SK-N-SH (cell line): ENCODE measurements around the gene SMARCA2. TPM values are rescaled to one million over a fixed set of nuclear protein-coding genes. Genes with fewer than 3 reads are reported as not detected.

Experiments used
- CTCF ChIA-PET: fragments of 300-600, 350-600 bp; formaldehyde crosslinking; extraction: SDS; loops from one replicate; lab custom pipeline; 2021; lab: Yijun Ruan, JAX
- POLR2A ChIA-PET: fragments of 350-600 bp; sonication (Branson Sonifier 250); formaldehyde crosslinking; extraction: SDS; loops from one replicate; lab custom pipeline; 2020; ENCODE audit warnings: antibody characterized with exemption, inconsistent platforms; lab: Yijun Ruan, JAX
- DNase-seq: peaks from one replicate; pipeline ENCODE4 v3.0.0; 2012
- H2AFZ ChIP-seq: fragments of 200-600 bp; sonication (generic); 2 replicates; pipeline ENCODE4 v1.8.1; 2016; ENCODE audit warnings: antibody characterized with exemption, mild to moderate bottlenecking, low read depth
- H3F3A ChIP-seq: fragments of 200-600 bp; sonication (generic); replicated peaks from 2 replicates; pipeline ENCODE3; 2016; ENCODE audit warnings: antibody characterized with exemption, mild to moderate bottlenecking; ENCODE audit not compliant: insufficient read depth
- H3K27ac ChIP-seq, 2 experiments: fragments of 200-500 bp in 1 of 2; fragments of 200-600 bp in 1 of 2; sonication (Bioruptor generic) in 1 of 2; sonication (generic), shearing (Covaris generic) in 1 of 2; 2 replicates each; pipeline versions ENCODE4 v1.5.1 to v1.6.1; 2014 to 2016; ENCODE audit warnings: low read depth in 2 of 2, inconsistent platforms in 1 of 2, low read length in 1 of 2, mild to moderate bottlenecking in 1 of 2, mixed read lengths in 1 of 2
- H3K27me3 ChIP-seq: fragments of 200-600 bp; sonication (generic), shearing (Covaris generic); 2 replicates; pipeline ENCODE4 v1.6.1; 2016; ENCODE audit warnings: mixed run types; ENCODE audit not compliant: insufficient read depth
- H3K36me3 ChIP-seq, 2 experiments: fragments of 200-500 bp in 1 of 2; fragments of 200-600 bp in 1 of 2; sonication (Bioruptor generic) in 1 of 2; sonication (generic) in 1 of 2; replicated peaks in 1 of 2; 2 replicates each; pipeline versions ENCODE3 to v1.5.1; 2014 to 2016; ENCODE audit warnings: low read length in 1 of 2, mild to moderate bottlenecking in 1 of 2; ENCODE audit not compliant: insufficient read depth in 2 of 2, control insufficient read depth in 1 of 2
- H3K4me1 ChIP-seq, 2 experiments: fragments of 200-500 bp in 1 of 2; fragments of 200-600 bp in 1 of 2; sonication (Bioruptor generic) in 1 of 2; sonication (generic), shearing (Covaris generic) in 1 of 2; 2 replicates each; pipeline versions ENCODE4 v1.5.1 to v1.6.1; 2014 to 2016; ENCODE audit warnings: low read depth in 1 of 2, low read length in 1 of 2, mixed run types in 1 of 2; ENCODE audit not compliant: insufficient read depth in 2 of 2, control insufficient read depth in 1 of 2
- H3K4me2 ChIP-seq: fragments of 200-600 bp; sonication (generic), shearing (Covaris generic); 2 replicates; pipeline ENCODE4 v1.6.1; 2017; ENCODE audit warnings: mixed run types
- H3K4me3 ChIP-seq, 2 experiments: fragments of 200-500 bp in 1 of 2; fragments of 200-600 bp in 1 of 2; sonication (Bioruptor generic) in 1 of 2; sonication (generic), shearing (Covaris generic) in 1 of 2; 2 replicates each; pipeline versions ENCODE4 v1.5.1 to v1.8.1; 2014 to 2016; ENCODE audit warnings: low read depth in 2 of 2, inconsistent platforms in 1 of 2, low read length in 1 of 2, mild to moderate bottlenecking in 1 of 2, mixed read lengths in 1 of 2, moderate library complexity in 1 of 2
- H3K79me2 ChIP-seq: fragments of 200-600 bp; sonication (generic); 2 replicates; pipeline ENCODE4 v1.8.1; 2017; ENCODE audit warnings: mild to moderate bottlenecking; ENCODE audit not compliant: insufficient read depth
- H3K9ac ChIP-seq: fragments of 200-600 bp; sonication (generic); 2 replicates; pipeline ENCODE4 v1.6.1; 2017; ENCODE audit warnings: mixed run types
- H3K9me2 ChIP-seq: fragments of 200-600 bp; sonication (generic); 2 replicates; pipeline ENCODE4 v1.6.1; 2017; ENCODE audit warnings: mixed run types
- H3K9me3 ChIP-seq: fragments of 200-600 bp; sonication (generic); 2 replicates; pipeline ENCODE4 v1.6.1; 2017; ENCODE audit warnings: mixed run types, mild to moderate bottlenecking, moderate library complexity
- H4K20me1 ChIP-seq: fragments of 200-600 bp; sonication (generic); 2 replicates; pipeline ENCODE4 v1.6.1; 2017; ENCODE audit warnings: mild to moderate bottlenecking, mixed run types; ENCODE audit not compliant: insufficient read depth
- FOXJ3 ChIP-seq: sonication (generic); formaldehyde crosslinking; IDR thresholded peaks from 2 replicates; pipeline ENCODE4 v1.5.1; 2020; ENCODE audit warnings: mild to moderate bottlenecking, missing genetic modification reagents
- FOXM1 ChIP-seq: IDR thresholded peaks from 2 replicates; pipeline ENCODE4 v1.4.0; 2012; ENCODE audit warnings: low read depth, mild to moderate bottlenecking
- GABPA ChIP-seq: IDR thresholded peaks from 2 replicates; pipeline ENCODE4 v1.4.0; 2012; ENCODE audit warnings: low read depth, mild to moderate bottlenecking
- MEF2A ChIP-seq: IDR thresholded peaks from 2 replicates; pipeline ENCODE4 v1.4.0; 2012; ENCODE audit warnings: low read depth, borderline replicate concordance
- MXI1 ChIP-seq: IDR thresholded peaks from 2 replicates; pipeline ENCODE4 v1.6.1; 2012; ENCODE audit warnings: mild to moderate bottlenecking, low read depth, low read length, improper control_type of control experiment
- NFIC ChIP-seq: IDR thresholded peaks from 2 replicates; pipeline ENCODE4 v1.4.0; 2012; ENCODE audit warnings: borderline replicate concordance
- NRF1 ChIP-seq: IDR thresholded peaks from 2 replicates; pipeline ENCODE4 v1.6.1; 2012; ENCODE audit warnings: low read depth, mild to moderate bottlenecking, low read length
- POLR2AphosphoS5 ChIP-seq: IDR thresholded peaks from 2 replicates; pipeline ENCODE4 v1.6.1; 2012; ENCODE audit warnings: low read depth, low read length
- RCOR1 ChIP-seq: fragments of 150-350 bp; IDR thresholded peaks from 2 replicates; pipeline ENCODE4 v1.6.1; 2017; ENCODE audit warnings: antibody characterized with exemption, low read length
- RFX5 ChIP-seq: IDR thresholded peaks from 2 replicates; pipeline ENCODE4 v1.6.1; 2012; ENCODE audit warnings: mild to moderate bottlenecking, improper control_type of control experiment, low read length
- RXRA ChIP-seq: IDR thresholded peaks from 2 replicates; pipeline ENCODE4 v1.4.0; 2012; ENCODE audit warnings: low read depth, mild to moderate bottlenecking, borderline replicate concordance
- SIN3A ChIP-seq: IDR thresholded peaks from 2 replicates; pipeline ENCODE4 v1.6.1; 2012; ENCODE audit warnings: low read depth, mild to moderate bottlenecking, low read length, moderate library complexity, borderline replicate concordance
- SMC3 ChIP-seq: IDR thresholded peaks from 2 replicates; pipeline ENCODE4 v1.6.1; 2012; ENCODE audit warnings: low read depth, low read length, improper control_type of control experiment
- YY1 ChIP-seq: IDR thresholded peaks from 2 replicates; pipeline ENCODE4 v1.4.0; 2012; ENCODE audit warnings: low read depth, mild to moderate bottlenecking
- WGBS: methylation state at CpG from one replicate; pipeline ENCODE4 v1.1.6; 2017; ENCODE audit warnings: low lambda C conversion rate; 5-methylcytosine and 5-hydroxymethylcytosine counted together
- polyA plus RNA-seq, 3 experiments: library from polyadenylated mRNA; depleted of rRNA; stranded (reverse); fragments of >200 nt; gene quantifications; 2 replicates each; pipeline ENCODE4 v1.2.3, GENCODE V29; 2012
- TF ChIP-seq, protein P1 (sequence below): IDR thresholded peaks from 2 replicates; pipeline ENCODE4 v1.6.1; 2012; ENCODE audit warnings: mild to moderate bottlenecking, low read depth, low read length, moderate library complexity
- TF ChIP-seq, protein P2 (sequence below): fragments of 150-350 bp; IDR thresholded peaks from 2 replicates; pipeline ENCODE4 v1.6.1; 2017; ENCODE audit warnings: antibody characterized with exemption, low read length, low read depth, borderline replicate concordance

Gene SMARCA2
- polyA plus RNA-seq, 1 of the 3 experiments (the other 2 are of a cell fraction), result 17.4 TPM

- POLR2A ChIA-PET, result no interaction called here
- TF ChIP-seq SIN3A (no peak), FOXM1 (no peak)
- TF ChIP-seq, all 33 proteins: peak for 0
- no peak overlapping the region for H3K4me2 ChIP-seq
- DNase-seq, result no peak
- no peaks in the 10 kb centered on the region for H3K27me3 ChIP-seq
- no peak overlapping the region for H3K4me3 ChIP-seq
- CTCF ChIA-PET, result interaction anchor here (1.2 kb wide), 1 partner anchor 733 kb away, joined by 3 read pairs; no protein-coding TSS in a partner anchor
- peaks cover 4 to 11% of the 10 kb centered on the region in 2 experiments for H3K36me3 ChIP-seq
- no peaks in the 10 kb centered on the region for H3K9me3 ChIP-seq
- H3K79me2 ChIP-seq, result no peaks in the 10 kb centered on the region
- peaks cover 4 to 6% of the 10 kb centered on the region in 2 experiments; a peak in 3 of 4 replicates for H3K4me1 ChIP-seq
- H3K9ac ChIP-seq, result no peak overlapping the region
- no peaks in the 10 kb centered on the region for H3K9me2 ChIP-seq
- no peak overlapping the region for H2AFZ ChIP-seq
- no peak overlapping the region for H3K27ac ChIP-seq
- WGBS, result 100% methylated on average over 1 of the region's 1 CpG
- no peaks in the 10 kb centered on the region for H3F3A ChIP-seq
- H4K20me1 ChIP-seq, result no peaks in the 10 kb centered on the region
Observed at GRCh38 chr9:2127486-2127885, 112.3 kb downstream of the SMARCA2 start.

DNA sequence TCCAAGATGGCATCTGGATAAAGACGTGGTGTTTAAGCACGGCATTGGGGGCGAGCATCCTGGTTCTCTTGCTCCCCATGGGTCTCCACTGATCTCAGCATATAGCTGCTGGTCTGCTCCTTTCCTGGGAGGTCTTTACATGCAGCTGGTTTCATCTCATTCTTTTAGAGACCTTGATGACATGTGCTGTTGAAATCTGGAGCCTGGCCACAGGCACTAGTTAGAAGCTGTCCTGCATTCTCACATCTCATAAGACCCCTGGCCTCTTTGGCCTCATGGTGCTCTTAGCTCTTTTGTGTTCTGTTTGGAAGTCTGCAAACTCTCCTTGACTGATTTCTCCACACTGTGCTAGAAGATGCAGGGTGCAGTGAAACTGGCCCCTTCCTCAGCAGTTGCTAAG, 113.0 kb downstream of the SMARCA2 start:
- TF ChIP-seq SIN3A (no peak), MXI1 (no peak), GABPA (no peak), NRF1 (no peak), SMC3 (no peak), POLR2AphosphoS5 (no peak), RCOR1 (no peak), YY1 (no peak), RXRA (no peak), RFX5 (no peak), NFIC (no peak), FOXJ3 (CRISPR knock-in tag) (no peak), FOXM1 (no peak), MEF2A (no peak)
- TF ChIP-seq, protein P1, sequence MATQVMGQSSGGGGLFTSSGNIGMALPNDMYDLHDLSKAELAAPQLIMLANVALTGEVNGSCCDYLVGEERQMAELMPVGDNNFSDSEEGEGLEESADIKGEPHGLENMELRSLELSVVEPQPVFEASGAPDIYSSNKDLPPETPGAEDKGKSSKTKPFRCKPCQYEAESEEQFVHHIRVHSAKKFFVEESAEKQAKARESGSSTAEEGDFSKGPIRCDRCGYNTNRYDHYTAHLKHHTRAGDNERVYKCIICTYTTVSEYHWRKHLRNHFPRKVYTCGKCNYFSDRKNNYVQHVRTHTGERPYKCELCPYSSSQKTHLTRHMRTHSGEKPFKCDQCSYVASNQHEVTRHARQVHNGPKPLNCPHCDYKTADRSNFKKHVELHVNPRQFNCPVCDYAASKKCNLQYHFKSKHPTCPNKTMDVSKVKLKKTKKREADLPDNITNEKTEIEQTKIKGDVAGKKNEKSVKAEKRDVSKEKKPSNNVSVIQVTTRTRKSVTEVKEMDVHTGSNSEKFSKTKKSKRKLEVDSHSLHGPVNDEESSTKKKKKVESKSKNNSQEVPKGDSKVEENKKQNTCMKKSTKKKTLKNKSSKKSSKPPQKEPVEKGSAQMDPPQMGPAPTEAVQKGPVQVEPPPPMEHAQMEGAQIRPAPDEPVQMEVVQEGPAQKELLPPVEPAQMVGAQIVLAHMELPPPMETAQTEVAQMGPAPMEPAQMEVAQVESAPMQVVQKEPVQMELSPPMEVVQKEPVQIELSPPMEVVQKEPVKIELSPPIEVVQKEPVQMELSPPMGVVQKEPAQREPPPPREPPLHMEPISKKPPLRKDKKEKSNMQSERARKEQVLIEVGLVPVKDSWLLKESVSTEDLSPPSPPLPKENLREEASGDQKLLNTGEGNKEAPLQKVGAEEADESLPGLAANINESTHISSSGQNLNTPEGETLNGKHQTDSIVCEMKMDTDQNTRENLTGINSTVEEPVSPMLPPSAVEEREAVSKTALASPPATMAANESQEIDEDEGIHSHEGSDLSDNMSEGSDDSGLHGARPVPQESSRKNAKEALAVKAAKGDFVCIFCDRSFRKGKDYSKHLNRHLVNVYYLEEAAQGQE, result no peak
- TF ChIP-seq, protein P2, sequence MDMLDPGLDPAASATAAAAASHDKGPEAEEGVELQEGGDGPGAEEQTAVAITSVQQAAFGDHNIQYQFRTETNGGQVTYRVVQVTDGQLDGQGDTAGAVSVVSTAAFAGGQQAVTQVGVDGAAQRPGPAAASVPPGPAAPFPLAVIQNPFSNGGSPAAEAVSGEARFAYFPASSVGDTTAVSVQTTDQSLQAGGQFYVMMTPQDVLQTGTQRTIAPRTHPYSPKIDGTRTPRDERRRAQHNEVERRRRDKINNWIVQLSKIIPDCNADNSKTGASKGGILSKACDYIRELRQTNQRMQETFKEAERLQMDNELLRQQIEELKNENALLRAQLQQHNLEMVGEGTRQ, result no peak
- DNase-seq, result no peak
- H3K9me2 ChIP-seq, result no peaks in the 10 kb centered on the region
- H3K9ac ChIP-seq, result no peak overlapping the region
- no peak overlapping the region for H3K4me2 ChIP-seq
- H3K36me3 ChIP-seq, result peaks cover 0 to 4% of the 10 kb centered on the region in 2 experiments
- H3K4me3 ChIP-seq, result no peak overlapping the region
- no peaks in the 10 kb centered on the region; the same call in 1 of the 2 replicates for H3K9me3 ChIP-seq
- H3F3A ChIP-seq, result no peaks in the 10 kb centered on the region
- ChIA-PET POLR2A (no interaction called here), CTCF (interaction anchor here (1.2 kb wide), 1 partner anchor 732 kb away, joined by 3 read pairs; no protein-coding TSS in a partner anchor)
- peaks cover 4 to 6% of the 10 kb centered on the region in 2 experiments; a peak in 3 of 4 replicates for H3K4me1 ChIP-seq
- no peaks in the 10 kb centered on the region for H3K79me2 ChIP-seq
- H3K27me3 ChIP-seq, result no peaks in the 10 kb centered on the region
- WGBS, result 97% methylated on average over 3 of the region's 3 CpGs
- H4K20me1 ChIP-seq, result no peaks in the 10 kb centered on the region
- H3K27ac ChIP-seq, result no peak overlapping the region
- H2AFZ ChIP-seq, result no peak overlapping the region
